Measurements from ENCODE around the gene GABRA5.

The GABRA5 gene

DNA sequence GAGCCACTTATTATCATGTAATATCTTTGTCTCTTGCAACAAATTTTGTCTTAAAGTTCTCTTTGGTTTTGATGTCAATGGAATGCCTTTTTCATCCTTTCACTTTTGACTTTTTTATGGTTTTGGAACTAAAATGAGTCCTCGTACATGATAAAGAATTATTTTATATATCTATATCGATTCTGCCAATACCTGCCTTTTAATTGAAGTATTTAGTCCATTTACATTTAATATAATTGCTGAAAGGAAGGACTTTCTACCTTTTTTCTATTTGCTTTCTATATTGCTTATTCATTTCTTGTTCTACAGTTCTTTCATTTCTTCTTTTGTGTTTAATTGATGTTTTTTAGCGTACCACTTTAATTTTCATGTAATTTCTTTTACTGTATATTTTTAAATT, 32.8 kb downstream of the GABRA5 start:
- H3K9me3 ChIP-seq (ENCODE audit: control insufficient read depth, low read length): no peaks in the 10 kb centered on the region
- no peak overlapping the region for H2AFZ ChIP-seq
- no peak overlapping the region for H3K9ac ChIP-seq
- H3K36me3 ChIP-seq (ENCODE audit: control insufficient read depth, insufficient read depth, low read length): no peaks in the 10 kb centered on the region
- no peaks in the 10 kb centered on the region for H3K79me2 ChIP-seq
- H3K4me1 ChIP-seq: no peaks in the 10 kb centered on the region
- no peaks in the 10 kb centered on the region for H3K27me3 ChIP-seq (ENCODE audit: control insufficient read depth, insufficient read depth, low read length)
- TF ChIP-seq, protein P1, sequence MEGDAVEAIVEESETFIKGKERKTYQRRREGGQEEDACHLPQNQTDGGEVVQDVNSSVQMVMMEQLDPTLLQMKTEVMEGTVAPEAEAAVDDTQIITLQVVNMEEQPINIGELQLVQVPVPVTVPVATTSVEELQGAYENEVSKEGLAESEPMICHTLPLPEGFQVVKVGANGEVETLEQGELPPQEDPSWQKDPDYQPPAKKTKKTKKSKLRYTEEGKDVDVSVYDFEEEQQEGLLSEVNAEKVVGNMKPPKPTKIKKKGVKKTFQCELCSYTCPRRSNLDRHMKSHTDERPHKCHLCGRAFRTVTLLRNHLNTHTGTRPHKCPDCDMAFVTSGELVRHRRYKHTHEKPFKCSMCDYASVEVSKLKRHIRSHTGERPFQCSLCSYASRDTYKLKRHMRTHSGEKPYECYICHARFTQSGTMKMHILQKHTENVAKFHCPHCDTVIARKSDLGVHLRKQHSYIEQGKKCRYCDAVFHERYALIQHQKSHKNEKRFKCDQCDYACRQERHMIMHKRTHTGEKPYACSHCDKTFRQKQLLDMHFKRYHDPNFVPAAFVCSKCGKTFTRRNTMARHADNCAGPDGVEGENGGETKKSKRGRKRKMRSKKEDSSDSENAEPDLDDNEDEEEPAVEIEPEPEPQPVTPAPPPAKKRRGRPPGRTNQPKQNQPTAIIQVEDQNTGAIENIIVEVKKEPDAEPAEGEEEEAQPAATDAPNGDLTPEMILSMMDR (IDR thresholded peaks at IDR 0.05): no peak
- H3K27ac ChIP-seq: no peak overlapping the region
- H3K4me2 ChIP-seq (ENCODE audit: low read length): no peak overlapping the region
- H3K4me3 ChIP-seq (ENCODE audit: low read depth, low read length): no peak overlapping the region

DNA sequence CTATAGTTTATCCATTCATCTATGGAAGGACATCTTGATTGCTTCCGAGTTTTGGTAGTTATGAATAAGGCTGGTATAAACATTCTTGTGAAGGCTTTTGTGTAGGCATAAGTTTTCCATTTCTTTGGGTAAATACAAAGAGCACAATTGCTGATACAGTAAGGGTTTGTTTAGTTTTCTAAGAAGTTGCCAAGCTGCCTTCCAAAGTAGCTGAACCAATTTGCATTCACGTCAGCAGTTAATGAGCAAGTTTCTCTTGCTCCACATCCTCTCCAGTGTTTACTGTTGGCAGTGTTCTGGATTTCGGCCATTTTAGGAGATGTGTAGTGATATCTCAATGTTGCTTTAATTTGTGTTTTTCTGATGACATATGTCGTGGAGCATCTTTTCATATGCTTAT, 34.2 kb downstream of the GABRA5 start:
- H3K27ac ChIP-seq: no peak overlapping the region
- TF ChIP-seq, protein P1 (IDR thresholded peaks at IDR 0.05): no peak

DNA sequence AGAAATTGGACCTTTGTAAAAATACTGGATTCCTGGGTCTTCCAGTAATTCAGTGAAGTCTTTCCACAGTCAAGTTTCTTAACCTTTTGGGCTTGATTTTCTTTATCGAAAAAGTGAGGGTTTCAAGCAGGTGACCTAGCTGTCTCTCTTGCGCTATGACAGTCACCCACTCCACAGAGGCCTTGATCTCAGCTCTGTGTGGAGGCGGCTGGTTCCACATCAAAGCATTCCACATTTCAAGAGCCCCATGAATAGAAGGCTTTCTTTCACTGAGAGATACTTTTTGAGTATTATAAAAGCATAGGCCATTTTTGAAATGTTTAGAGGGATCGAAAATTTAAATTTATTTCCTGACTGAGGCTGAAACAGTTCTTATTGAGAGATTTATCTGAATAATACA, 43.9 kb downstream of the GABRA5 start:
- no peak overlapping the region for H3K27ac ChIP-seq
- no peaks in the 10 kb centered on the region for H3K4me1 ChIP-seq
- H3K4me2 ChIP-seq (ENCODE audit: low read length): no peak overlapping the region
- no peak overlapping the region for H2AFZ ChIP-seq
- H3K79me2 ChIP-seq: no peaks in the 10 kb centered on the region
- H3K27me3 ChIP-seq (ENCODE audit: control insufficient read depth, insufficient read depth, low read length): no peaks in the 10 kb centered on the region
- TF ChIP-seq, protein P1 (IDR thresholded peaks at IDR 0.05): no peak
- H3K4me3 ChIP-seq (ENCODE audit: low read depth, low read length): no peak overlapping the region
- no peaks in the 10 kb centered on the region for H3K9me3 ChIP-seq (ENCODE audit: control insufficient read depth, low read length)
- no peaks in the 10 kb centered on the region for H3K36me3 ChIP-seq (ENCODE audit: control insufficient read depth, insufficient read depth, low read length)
- no peak overlapping the region for H3K9ac ChIP-seq

More for the DNA sequence above, 34.2 kb downstream of the GABRA5 start:
- H3K36me3 ChIP-seq (ENCODE audit: control insufficient read depth, insufficient read depth, low read length): no peaks in the 10 kb centered on the region
- H3K9ac ChIP-seq: no peak overlapping the region
- H3K4me2 ChIP-seq (ENCODE audit: low read length): no peak overlapping the region
- H3K27me3 ChIP-seq (ENCODE audit: control insufficient read depth, insufficient read depth, low read length): no peaks in the 10 kb centered on the region
- H3K4me1 ChIP-seq: no peaks in the 10 kb centered on the region
- H2AFZ ChIP-seq: no peak overlapping the region
- H3K4me3 ChIP-seq (ENCODE audit: low read depth, low read length): no peak overlapping the region
- H3K79me2 ChIP-seq: no peaks in the 10 kb centered on the region
- no peaks in the 10 kb centered on the region for H3K9me3 ChIP-seq (ENCODE audit: control insufficient read depth, low read length)

DNA sequence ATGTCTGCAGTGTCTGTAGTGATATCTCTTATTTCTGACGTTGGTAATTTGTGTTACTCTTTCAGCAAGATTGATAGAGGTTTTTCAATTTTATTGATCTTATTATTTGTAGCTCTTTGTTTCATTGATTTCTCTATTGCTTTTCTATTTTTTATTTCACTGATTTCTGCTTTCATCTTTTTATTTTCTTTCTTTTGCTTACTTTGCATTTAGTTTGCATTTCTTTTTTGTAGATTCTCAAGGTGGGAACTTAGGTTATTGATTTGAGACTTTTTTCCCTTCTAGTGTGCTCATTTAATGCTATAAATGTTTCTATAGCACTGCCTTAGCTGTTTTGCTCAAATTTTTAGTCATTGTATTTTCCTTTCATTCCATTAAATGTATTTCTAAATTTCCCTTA, 54.6 kb downstream of the GABRA5 start:
- H3K36me3 ChIP-seq (ENCODE audit: control insufficient read depth, insufficient read depth, low read length): no peaks in the 10 kb centered on the region
- TF ChIP-seq, protein P1 (IDR thresholded peaks at IDR 0.05): no peak
- no peaks in the 10 kb centered on the region for H3K9me3 ChIP-seq (ENCODE audit: control insufficient read depth, low read length)
- H3K4me3 ChIP-seq (ENCODE audit: low read depth, low read length): no peak overlapping the region
- H3K27me3 ChIP-seq (ENCODE audit: control insufficient read depth, insufficient read depth, low read length): no peaks in the 10 kb centered on the region
- no peaks in the 10 kb centered on the region for H3K79me2 ChIP-seq
- no peak overlapping the region for H3K4me2 ChIP-seq (ENCODE audit: low read length)
- no peaks in the 10 kb centered on the region for H3K4me1 ChIP-seq
- H3K27ac ChIP-seq: no peak overlapping the region
- no peak overlapping the region for H2AFZ ChIP-seq
- H3K9ac ChIP-seq: no peak overlapping the region

DNA sequence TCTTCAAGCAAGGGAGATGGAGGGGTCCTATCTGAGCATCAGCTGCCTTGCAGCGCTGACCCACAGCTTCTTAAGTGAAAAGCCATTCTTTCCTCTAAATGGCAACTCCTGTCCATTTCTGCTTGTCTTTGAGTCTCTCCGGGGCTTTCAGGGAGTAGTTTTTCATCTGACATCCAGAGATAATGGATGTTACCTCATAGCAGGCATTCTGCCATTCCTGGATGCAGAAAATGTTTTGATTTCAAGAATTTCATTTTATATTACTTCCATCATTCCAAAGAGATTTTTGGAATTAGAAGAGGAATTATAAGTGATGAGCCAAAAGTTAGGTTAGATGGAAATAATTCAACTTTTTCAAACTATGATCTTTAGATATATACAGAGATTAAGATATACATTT, 59.2 kb downstream of the GABRA5 start:
- no peaks in the 10 kb centered on the region for H3K27me3 ChIP-seq (ENCODE audit: control insufficient read depth, insufficient read depth, low read length)
- no peaks in the 10 kb centered on the region for H3K79me2 ChIP-seq
- H3K36me3 ChIP-seq (ENCODE audit: control insufficient read depth, insufficient read depth, low read length): no peaks in the 10 kb centered on the region
- no peak overlapping the region for H3K9ac ChIP-seq
- H2AFZ ChIP-seq: no peak overlapping the region
- H3K4me2 ChIP-seq (ENCODE audit: low read length): no peak overlapping the region
- H3K9me3 ChIP-seq (ENCODE audit: control insufficient read depth, low read length): peaks cover 3% of the 10 kb centered on the region
- no peak overlapping the region for H3K27ac ChIP-seq
- TF ChIP-seq, protein P1 (IDR thresholded peaks at IDR 0.05): no peak
- H3K4me1 ChIP-seq: no peaks in the 10 kb centered on the region
- no peak overlapping the region for H3K4me3 ChIP-seq (ENCODE audit: low read depth, low read length)

All from parathyroid adenoma (tissue), 2 donors.